GM12878 (cell line): Measurements from ENCODE around the gene PCK2. TPM values are rescaled to one million over a fixed set of nuclear protein-coding genes. Genes with fewer than 3 reads are reported as not detected.

Experiments
- ATAC-seq: fragments of 200-7000 bp; cut with Tn5 transposase; 3 replicates; pipeline ENCODE4 v1.9.1; 2020; ENCODE audit warnings: mild to moderate bottlenecking, moderate library complexity
- BruUV-seq: library from RNA; stranded (reverse); fragments of 400-500 nt; replicated peaks from 2 replicates; lab custom pipeline; 2021; lab: Mats Ljungman, UMichigan
- CTCF ChIA-PET: fragments of 300-600 bp; sonication (Branson Sonifier 250); formaldehyde crosslinking; extraction: SDS; loops from one replicate; lab custom pipeline; 2021; ENCODE audit warnings: inconsistent platforms; lab: Yijun Ruan, JAX
- POLR2A ChIA-PET: fragments of 350-600 bp; formaldehyde crosslinking; extraction: SDS; loops from one replicate; lab custom pipeline; 2021; ENCODE audit warnings: inconsistent platforms; lab: Charles Lee
- RAD21 ChIA-PET: fragments of 300-600 bp; sonication (Branson Sonifier 250); formaldehyde crosslinking; loops from one replicate; lab custom pipeline; 2023; ENCODE audit warnings: antibody characterized with exemption; ENCODE audit not compliant: unreplicated experiment; lab: Charles Lee
- SMC1A ChIA-PET: fragments of 300-600 bp; sonication (Branson Sonifier 250); formaldehyde crosslinking; loops from one replicate; lab custom pipeline; 2023; ENCODE audit not compliant: unreplicated experiment, uncharacterized antibody; lab: Charles Lee
- DNase-seq: peaks from one replicate; pipeline ENCODE4 v3.0.0-alpha.2; 2011; ENCODE audit warnings: low read depth, low spot score
- FAIRE-seq: peaks from 3 replicates; lab custom pipeline; 2011; peaks lifted over from hg19 to GRCh38; lab: Jason Lieb, UNC
- H2AFZ ChIP-seq: 2 replicates; pipeline ENCODE4 v1.6.0; 2011; ENCODE audit warnings: low read depth, low read length, control low read depth; ENCODE audit not compliant: control insufficient read depth
- H3K27ac ChIP-seq: 2 replicates; pipeline ENCODE4 v1.5.1; 2011; ENCODE audit warnings: control low read depth; ENCODE audit not compliant: control insufficient read depth, insufficient read depth
- H3K27me3 ChIP-seq, 2 experiments: replicated peaks in 1 of 2; 2 replicates each; pipeline versions ENCODE4 v1.6.0 to v1.6.1; 2011; ENCODE audit warnings: low read length in 1 of 2; ENCODE audit not compliant: control insufficient read depth in 2 of 2, insufficient read depth in 2 of 2
- H3K36me3 ChIP-seq, 2 experiments: 2 replicates each; pipeline ENCODE4 v1.5.1; 2011; ENCODE audit warnings: low read length in 1 of 2; ENCODE audit not compliant: control insufficient read depth in 2 of 2, insufficient read depth in 2 of 2
- H3K4me1 ChIP-seq: 2 replicates; pipeline ENCODE4 v1.6.1; 2011; ENCODE audit warnings: mild to moderate bottlenecking, low read length, moderate library complexity, mixed read lengths; ENCODE audit not compliant: control insufficient read depth, insufficient read depth
- H3K4me2 ChIP-seq: 2 replicates; pipeline ENCODE4 v1.6.0; 2011; ENCODE audit warnings: control low read depth; ENCODE audit not compliant: control insufficient read depth, insufficient read depth
- H3K4me3 ChIP-seq: fragments of 200-600 bp; sonication (generic); 2 replicates; pipeline ENCODE4 v1.5.1; 2016
- H3K79me2 ChIP-seq: 2 replicates; pipeline ENCODE4 v1.6.0; 2011; ENCODE audit warnings: low read length; ENCODE audit not compliant: control insufficient read depth, insufficient read depth
- H3K9ac ChIP-seq: 2 replicates; pipeline ENCODE4 v1.8.0; 2011; ENCODE audit warnings: low read length, control low read depth, mixed read lengths; ENCODE audit not compliant: control insufficient read depth, insufficient read depth
- H3K9me3 ChIP-seq: replicated peaks from 3 replicates; pipeline ENCODE4 v1.5.1; 2011; ENCODE audit warnings: mild to moderate bottlenecking, low read length; ENCODE audit not compliant: control insufficient read depth, insufficient read depth
- H4K20me1 ChIP-seq: 2 replicates; pipeline ENCODE4 v1.6.0; 2011; ENCODE audit not compliant: control insufficient read depth, insufficient read depth
- BCL11A ChIP-seq: IDR thresholded peaks from 2 replicates; pipeline ENCODE4 v1.6.1; 2011; ENCODE audit warnings: low read depth, low read length
- CREM ChIP-seq: IDR thresholded peaks from 2 replicates; pipeline ENCODE4 v1.6.1; 2014; ENCODE audit warnings: antibody characterized with exemption, low read depth
- FOXK2 ChIP-seq: fragments of 450-650 bp; IDR thresholded peaks from 2 replicates; pipeline ENCODE4 v1.6.1; 2017; ENCODE audit warnings: mild to moderate bottlenecking, moderate library complexity
- NFXL1 ChIP-seq: fragments of 450-650 bp; IDR thresholded peaks from 2 replicates; pipeline ENCODE4 v1.6.1; 2017; ENCODE audit warnings: antibody characterized with exemption, mild to moderate bottlenecking, borderline replicate concordance
- SMC3 ChIP-seq: IDR thresholded peaks from 2 replicates; pipeline ENCODE4 v1.6.1; 2011; ENCODE audit warnings: low read length, improper control_type of control experiment, borderline replicate concordance
- TARDBP ChIP-seq: IDR thresholded peaks from 2 replicates; pipeline ENCODE4 v1.6.1; 2016; ENCODE audit warnings: borderline replicate concordance
- YY1 ChIP-seq: IDR thresholded peaks from 2 replicates; pipeline ENCODE4 v1.6.1; 2011; ENCODE audit warnings: low read depth, mild to moderate bottlenecking, low read length
- WGBS: methylation state at CpG from one replicate; pipeline ENCODE4 v1.1.6; 2016; ENCODE audit warnings: low lambda C conversion rate; ENCODE audit not compliant: insufficient replicate concordance, insufficient coverage; ENCODE audit errors: missing lambda C conversion rate; 5-methylcytosine and 5-hydroxymethylcytosine counted together
- in situ Hi-C: fragments of 300-500 bp; cut with MboI; formaldehyde crosslinking; loops from 9 replicates; pipeline ENCODE4 v1.14.3; 2018; ENCODE audit warnings: mixed read lengths
- intact Hi-C: fragments of 100-400 bp; cut with micrococcal nuclease; formaldehyde crosslinking; loops from one replicate; pipeline ENCODE4 v1.14.2; 2022; ENCODE audit not compliant: unreplicated experiment
- polyA plus RNA-seq, 11 experiments: library from polyadenylated mRNA; depleted of rRNA in 4 of 11; unstranded in 6 of 11; stranded (reverse) in 5 of 11; fragments of >200 nt; fragmentation: Nextera tagmentation in 4 of 11; fragmentation: Illumina TruSeq in 1 of 11; extraction: Ambion mirVana in 4 of 11; extraction: Trizol in 1 of 11; gene quantifications; 1 replicate in 1 of 11; 2 replicates in 10 of 11; pipeline versions ENCODE4 v1.2.1 to v1.2.3, GENCODE V29; 2011 to 2016; ENCODE audit warnings: inconsistent platforms in 2 of 11, missing spikeins in 2 of 11, low read depth in 1 of 11
- total RNA-seq, 4 experiments: library from RNA; depleted of rRNA in 3 of 4; stranded (reverse); fragments of >200 nt in 3 of 4; fragmentation: Illumina TruSeq in 1 of 4; extraction: Trizol in 1 of 4; gene quantifications; 2 replicates each; pipeline versions ENCODE4 v1.2.1 to v1.2.3, GENCODE V29; 2013 to 2021
- TF ChIP-seq, protein P1 (sequence below): fragments of 450-650 bp; IDR thresholded peaks from 2 replicates; pipeline ENCODE4 v1.6.1; 2016; ENCODE audit warnings: mild to moderate bottlenecking
- TF ChIP-seq, protein P2 (sequence below): IDR thresholded peaks from 2 replicates; pipeline ENCODE4 v1.6.1; 2011; ENCODE audit warnings: low read depth, low read length, improper control_type of control experiment, borderline replicate concordance
- TF ChIP-seq, protein P3 (sequence below): fragments of 450-650 bp; IDR thresholded peaks from 2 replicates; pipeline ENCODE4 v1.6.1; 2017; ENCODE audit warnings: mild to moderate bottlenecking
- TF ChIP-seq, protein P4 (sequence below): fragments of 450-650 bp; IDR thresholded peaks from 2 replicates; pipeline ENCODE4 v1.6.1; 2017; ENCODE audit warnings: borderline replicate concordance

The PCK2 gene
- total and polyA plus RNA-seq, 10 of the 15 experiments (the other 5 are each of a cell fraction or from before 2014, with no cell fraction given): 6.6 to 110 (median 44.6) TPM

DNA sequence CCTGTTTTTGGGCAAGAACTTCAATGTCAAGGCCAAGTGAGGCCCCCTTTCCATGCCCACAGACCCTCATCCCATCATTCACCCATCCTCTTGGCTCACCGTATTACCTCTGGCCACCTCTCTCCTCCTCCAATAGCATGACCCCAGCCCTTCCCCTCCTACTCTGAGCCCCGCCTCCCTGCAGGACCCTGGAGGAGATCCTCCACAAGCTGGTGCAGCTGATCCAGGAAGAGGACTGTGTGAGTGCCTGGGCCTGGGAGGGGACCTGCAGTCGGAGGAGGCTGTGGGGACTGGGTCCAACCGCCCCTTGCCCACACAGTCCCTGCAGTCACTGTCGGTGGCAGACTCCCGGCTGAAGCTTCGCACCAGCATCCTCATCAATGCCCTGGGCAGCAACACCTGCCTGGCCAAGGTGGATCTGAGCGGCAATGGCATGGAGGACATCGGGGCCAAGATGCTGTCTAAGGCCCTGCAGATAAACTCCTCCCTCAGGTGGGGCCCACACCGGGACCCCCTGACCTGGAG, 35.1 kb upstream of the PCK2 start:
- H2AFZ ChIP-seq: no peak overlapping the region
- H3K9ac ChIP-seq: no peak overlapping the region
- no peak overlapping the region for H3K4me2 ChIP-seq
- H3K4me3 ChIP-seq: no peak overlapping the region
- no peaks in the 10 kb centered on the region for H3K36me3 ChIP-seq
- H3K27ac ChIP-seq: no peak overlapping the region
- no peaks in the 10 kb centered on the region for H3K4me1 ChIP-seq
- WGBS: 61% methylated on average over 10 of the region's 10 CpGs
- in situ Hi-C loops: loop anchor here (5.0 kb wide), 1 partner anchor 33 kb away; the partner anchor contains the start of gene PCK2
- CTCF ChIA-PET: interaction anchor here (0.8 to 6.3 kb wide), 21 partner anchors 8 to 275 kb away, joined by 3 to 197 read pairs (median 6); partner anchors contain the start of genes DCAF11, EMC9, IRF9 and NRL
- no TSS peak for BruUV-seq
- intact Hi-C loops: loop anchor here (1.0 kb wide), 3 partner anchors 31 to 102 kb away; partner anchors contain the start of gene IRF9
- POLR2A ChIA-PET: interaction anchor here (0.5 to 2.6 kb wide), 11 partner anchors 21 to 153 kb away, joined by 3 to 18 read pairs (median 5); partner anchors contain the start of genes DCAF11, EMC9, NRL and PCK2
- RAD21 ChIA-PET: interaction anchor here (1.0 to 7.2 kb wide), 13 partner anchors 15 to 274 kb away, joined by 3 to 140 read pairs (median 10); partner anchors contain the start of genes CIDEB, DCAF11, IRF9 and NRL
- SMC1A ChIA-PET: interaction anchor here (0.8 to 4.3 kb wide), 19 partner anchors 11 to 470 kb away, joined by 3 to 122 read pairs (median 5); partner anchors contain the start of genes DCAF11, IRF9 and NRL
- TF ChIP-seq, protein P1, sequence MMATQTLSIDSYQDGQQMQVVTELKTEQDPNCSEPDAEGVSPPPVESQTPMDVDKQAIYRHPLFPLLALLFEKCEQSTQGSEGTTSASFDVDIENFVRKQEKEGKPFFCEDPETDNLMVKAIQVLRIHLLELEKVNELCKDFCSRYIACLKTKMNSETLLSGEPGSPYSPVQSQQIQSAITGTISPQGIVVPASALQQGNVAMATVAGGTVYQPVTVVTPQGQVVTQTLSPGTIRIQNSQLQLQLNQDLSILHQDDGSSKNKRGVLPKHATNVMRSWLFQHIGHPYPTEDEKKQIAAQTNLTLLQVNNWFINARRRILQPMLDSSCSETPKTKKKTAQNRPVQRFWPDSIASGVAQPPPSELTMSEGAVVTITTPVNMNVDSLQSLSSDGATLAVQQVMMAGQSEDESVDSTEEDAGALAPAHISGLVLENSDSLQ: no peak
- TF ChIP-seq SMC3 (no peak), YY1 (no peak), TARDBP (no peak), FOXK2 (no peak), CREM (no peak), NFXL1 (no peak), BCL11A (no peak)
- TF ChIP-seq, protein P2, sequence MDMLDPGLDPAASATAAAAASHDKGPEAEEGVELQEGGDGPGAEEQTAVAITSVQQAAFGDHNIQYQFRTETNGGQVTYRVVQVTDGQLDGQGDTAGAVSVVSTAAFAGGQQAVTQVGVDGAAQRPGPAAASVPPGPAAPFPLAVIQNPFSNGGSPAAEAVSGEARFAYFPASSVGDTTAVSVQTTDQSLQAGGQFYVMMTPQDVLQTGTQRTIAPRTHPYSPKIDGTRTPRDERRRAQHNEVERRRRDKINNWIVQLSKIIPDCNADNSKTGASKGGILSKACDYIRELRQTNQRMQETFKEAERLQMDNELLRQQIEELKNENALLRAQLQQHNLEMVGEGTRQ: no peak
- TF ChIP-seq, protein P3, sequence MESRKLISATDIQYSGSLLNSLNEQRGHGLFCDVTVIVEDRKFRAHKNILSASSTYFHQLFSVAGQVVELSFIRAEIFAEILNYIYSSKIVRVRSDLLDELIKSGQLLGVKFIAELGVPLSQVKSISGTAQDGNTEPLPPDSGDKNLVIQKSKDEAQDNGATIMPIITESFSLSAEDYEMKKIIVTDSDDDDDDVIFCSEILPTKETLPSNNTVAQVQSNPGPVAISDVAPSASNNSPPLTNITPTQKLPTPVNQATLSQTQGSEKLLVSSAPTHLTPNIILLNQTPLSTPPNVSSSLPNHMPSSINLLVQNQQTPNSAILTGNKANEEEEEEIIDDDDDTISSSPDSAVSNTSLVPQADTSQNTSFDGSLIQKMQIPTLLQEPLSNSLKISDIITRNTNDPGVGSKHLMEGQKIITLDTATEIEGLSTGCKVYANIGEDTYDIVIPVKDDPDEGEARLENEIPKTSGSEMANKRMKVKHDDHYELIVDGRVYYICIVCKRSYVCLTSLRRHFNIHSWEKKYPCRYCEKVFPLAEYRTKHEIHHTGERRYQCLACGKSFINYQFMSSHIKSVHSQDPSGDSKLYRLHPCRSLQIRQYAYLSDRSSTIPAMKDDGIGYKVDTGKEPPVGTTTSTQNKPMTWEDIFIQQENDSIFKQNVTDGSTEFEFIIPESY: no peak
- TF ChIP-seq, protein P4, sequence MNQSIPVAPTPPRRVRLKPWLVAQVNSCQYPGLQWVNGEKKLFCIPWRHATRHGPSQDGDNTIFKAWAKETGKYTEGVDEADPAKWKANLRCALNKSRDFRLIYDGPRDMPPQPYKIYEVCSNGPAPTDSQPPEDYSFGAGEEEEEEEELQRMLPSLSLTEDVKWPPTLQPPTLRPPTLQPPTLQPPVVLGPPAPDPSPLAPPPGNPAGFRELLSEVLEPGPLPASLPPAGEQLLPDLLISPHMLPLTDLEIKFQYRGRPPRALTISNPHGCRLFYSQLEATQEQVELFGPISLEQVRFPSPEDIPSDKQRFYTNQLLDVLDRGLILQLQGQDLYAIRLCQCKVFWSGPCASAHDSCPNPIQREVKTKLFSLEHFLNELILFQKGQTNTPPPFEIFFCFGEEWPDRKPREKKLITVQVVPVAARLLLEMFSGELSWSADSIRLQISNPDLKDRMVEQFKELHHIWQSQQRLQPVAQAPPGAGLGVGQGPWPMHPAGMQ: no peak
- TF ChIP-seq, all 136 proteins: peak for 0
- Histone ChIP-seq H3K79me2 (no peaks in the 10 kb centered on the region), H4K20me1 (no peaks in the 10 kb centered on the region), H3K9me3 (no peaks in the 10 kb centered on the region), H3K27me3 (no peaks in the 10 kb centered on the region; a peak in 1 of 4 replicates)
- no peak for DNase-seq
- no peak; the same call in 2 of the 3 replicates for ATAC-seq
- FAIRE-seq: no peak
